HEK293 (cell line): ENCODE results near the gene TRAK2.

Experiments
- CTCF ChIA-PET: fragments of 350-600 bp; formaldehyde crosslinking; extraction: SDS; loops from one replicate; lab custom pipeline; 2021; ENCODE audit warnings: antibody characterized with exemption; lab: Yijun Ruan, JAX
- POLR2A ChIA-PET: fragments of 300-600 bp; formaldehyde crosslinking; extraction: SDS; loops from one replicate; lab custom pipeline; 2020; ENCODE audit warnings: antibody characterized with exemption, inconsistent platforms; lab: Yijun Ruan, JAX
- H3K27ac ChIP-seq: fragments of 200-500 bp; sonication (Bioruptor generic); 2 replicates; pipeline ENCODE4 v1.5.1; 2014; ENCODE audit warnings: low read depth, low read length, control low read depth, inconsistent platforms; ENCODE audit errors: extremely low read depth
- H3K36me3 ChIP-seq, 2 experiments: fragments of 200-500 bp in 1 of 2; sonication (Bioruptor generic) in 1 of 2; 1 replicate in 1 of 2; 2 replicates in 1 of 2; pipeline ENCODE4 v1.5.1; 2014 to 2017; ENCODE audit warnings: inconsistent platforms in 2 of 2, low read length in 2 of 2; ENCODE audit not compliant: control insufficient read depth in 2 of 2, insufficient read depth in 1 of 2
- H3K4me1 ChIP-seq: fragments of 200-500 bp; sonication (Bioruptor generic); 2 replicates; pipeline ENCODE4 v1.5.1; 2014; ENCODE audit warnings: mild to moderate bottlenecking, low read length, inconsistent platforms; ENCODE audit not compliant: control insufficient read depth, insufficient read depth
- H3K4me3 ChIP-seq: 2 replicates; pipeline ENCODE4 v1.5.1; 2011; ENCODE audit warnings: low read depth, mild to moderate bottlenecking, control low read depth, low read length, moderate library complexity
- H3K9me3 ChIP-seq: fragments of 200-500 bp; sonication (Bioruptor generic); 2 replicates; pipeline ENCODE4 v1.5.1; 2014; ENCODE audit warnings: low read depth, low read length, inconsistent platforms; ENCODE audit not compliant: control insufficient read depth, insufficient read depth
- SP3 ChIP-seq: fragments of 450-650 bp; formaldehyde crosslinking; IDR thresholded peaks from 2 replicates; pipeline ENCODE4 v1.5.1; 2016; ENCODE audit warnings: missing biosample characterization, missing genetic modification characterization
- TCF7L2 ChIP-seq: IDR thresholded peaks from 2 replicates; pipeline ENCODE4 v1.6.1; 2011; ENCODE audit warnings: low read depth, mild to moderate bottlenecking, inconsistent platforms, low read length, moderate library complexity, borderline replicate concordance
- ZBTB1 ChIP-seq: fragments of 450-650 bp; formaldehyde crosslinking; IDR thresholded peaks from 2 replicates; pipeline ENCODE4 v1.5.1; 2016; ENCODE audit warnings: missing biosample characterization, missing genetic modification characterization
- ZNF140 ChIP-seq: fragments of 450-650 bp; formaldehyde crosslinking; IDR thresholded peaks from 2 replicates; pipeline ENCODE4 v1.5.1; 2016; ENCODE audit warnings: missing biosample characterization, missing genetic modification characterization
- ZNF146 ChIP-seq: fragments of 450-650 bp; formaldehyde crosslinking; IDR thresholded peaks from 2 replicates; pipeline ENCODE4 v1.5.1; 2016; ENCODE audit warnings: missing biosample characterization, missing genetic modification characterization
- ZNF155 ChIP-seq: fragments of 450-650 bp; formaldehyde crosslinking; IDR thresholded peaks from 2 replicates; pipeline ENCODE4 v1.5.1; 2016; ENCODE audit warnings: missing biosample characterization, missing genetic modification characterization
- ZNF18 ChIP-seq: fragments of 450-650 bp; formaldehyde crosslinking; IDR thresholded peaks from 2 replicates; pipeline ENCODE4 v1.5.1; 2016; ENCODE audit warnings: missing biosample characterization, missing genetic modification characterization
- ZNF280D ChIP-seq: fragments of 450-650 bp; formaldehyde crosslinking; IDR thresholded peaks from 2 replicates; pipeline ENCODE4 v1.5.1; 2016; ENCODE audit warnings: missing biosample characterization, missing genetic modification characterization
- ZNF366 ChIP-seq: fragments of 450-650 bp; formaldehyde crosslinking; conservative IDR thresholded peaks from 2 replicates; pipeline ENCODE4 v1.5.1; 2016; ENCODE audit warnings: missing biosample characterization, missing genetic modification characterization
- ZNF37A ChIP-seq: fragments of 450-650 bp; IDR thresholded peaks from 2 replicates; pipeline ENCODE4 v1.5.1; 2018; ENCODE audit warnings: missing biosample characterization, missing genetic modification characterization
- ZNF529 ChIP-seq: fragments of 450-650 bp; formaldehyde crosslinking; IDR thresholded peaks from 2 replicates; pipeline ENCODE4 v1.5.1; 2017; ENCODE audit warnings: missing genetic modification characterization, missing biosample characterization; ENCODE audit not compliant: insufficient replicate concordance
- ZNF544 ChIP-seq: fragments of 450-650 bp; formaldehyde crosslinking; IDR thresholded peaks from 2 replicates; pipeline ENCODE4 v1.5.0; 2017; ENCODE audit warnings: missing biosample characterization, missing genetic modification characterization
- ZNF555 ChIP-seq: fragments of 450-650 bp; formaldehyde crosslinking; conservative IDR thresholded peaks from 2 replicates; pipeline ENCODE4 v1.5.1; 2017; ENCODE audit warnings: missing biosample characterization, mild to moderate bottlenecking, missing genetic modification characterization, inconsistent platforms
- ZNF621 ChIP-seq: fragments of 450-650 bp; formaldehyde crosslinking; IDR thresholded peaks from 2 replicates; pipeline ENCODE4 v1.5.1; 2017; ENCODE audit warnings: missing biosample characterization, missing genetic modification characterization
- ZNF658 ChIP-seq: fragments of 450-650 bp; formaldehyde crosslinking; IDR thresholded peaks from 2 replicates; pipeline ENCODE4; 2016; ENCODE audit warnings: missing biosample characterization, missing genetic modification characterization
- ZNF670 ChIP-seq: fragments of 450-650 bp; formaldehyde crosslinking; IDR thresholded peaks from 2 replicates; pipeline ENCODE4 v1.5.1; 2016; ENCODE audit warnings: missing biosample characterization, missing genetic modification characterization, low read depth
- ZNF768 ChIP-seq: fragments of 450-650 bp; formaldehyde crosslinking; IDR thresholded peaks from 2 replicates; pipeline ENCODE4 v1.5.1; 2018; ENCODE audit warnings: missing biosample characterization, mild to moderate bottlenecking, missing genetic modification characterization
- TF ChIP-seq, protein P1 (sequence below): fragments of 450-650 bp; formaldehyde crosslinking; IDR thresholded peaks from 2 replicates; pipeline ENCODE4 v1.5.0; 2017; ENCODE audit warnings: missing biosample characterization, missing genetic modification characterization, borderline replicate concordance

TRAK2 gene

DNA sequence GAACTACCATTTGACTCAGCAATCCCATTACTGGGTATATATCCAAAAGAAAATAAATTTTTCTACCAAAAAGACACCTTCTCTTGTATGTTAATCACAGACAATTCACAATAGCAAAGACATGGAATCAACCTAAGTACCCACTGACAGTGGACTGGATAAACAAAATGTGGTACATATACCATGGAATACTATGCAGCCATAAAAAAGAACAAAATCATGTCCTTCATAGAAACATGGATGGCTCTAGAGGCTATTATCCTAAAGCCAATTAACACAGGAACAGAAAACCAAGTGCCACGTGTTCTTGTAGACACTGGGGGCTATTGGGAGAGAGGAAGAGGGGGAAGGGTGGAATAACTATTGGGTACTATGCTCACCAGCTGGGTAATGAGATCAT lies 121.8 kb downstream of the TRAK2 start:
- TF ChIP-seq ZNF146 (peak; percentile 64), ZNF18 (no peak), TCF7L2 (no peak), ZNF155 (tag by site-specific recombination) (no peak), ZNF280D (tag by site-specific recombination) (0 out of 2 replicates have a peak, but pooled peaks have one; percentile 50), ZNF555 (tag by site-specific recombination) (no peak), ZNF621 (tag by site-specific recombination) (no peak), ZNF768 (tag by site-specific recombination) (no peak), ZNF140 (tag by site-specific recombination) (no peak), SP3 (tag by site-specific recombination) (no peak)
- TF ChIP-seq, protein P1, sequence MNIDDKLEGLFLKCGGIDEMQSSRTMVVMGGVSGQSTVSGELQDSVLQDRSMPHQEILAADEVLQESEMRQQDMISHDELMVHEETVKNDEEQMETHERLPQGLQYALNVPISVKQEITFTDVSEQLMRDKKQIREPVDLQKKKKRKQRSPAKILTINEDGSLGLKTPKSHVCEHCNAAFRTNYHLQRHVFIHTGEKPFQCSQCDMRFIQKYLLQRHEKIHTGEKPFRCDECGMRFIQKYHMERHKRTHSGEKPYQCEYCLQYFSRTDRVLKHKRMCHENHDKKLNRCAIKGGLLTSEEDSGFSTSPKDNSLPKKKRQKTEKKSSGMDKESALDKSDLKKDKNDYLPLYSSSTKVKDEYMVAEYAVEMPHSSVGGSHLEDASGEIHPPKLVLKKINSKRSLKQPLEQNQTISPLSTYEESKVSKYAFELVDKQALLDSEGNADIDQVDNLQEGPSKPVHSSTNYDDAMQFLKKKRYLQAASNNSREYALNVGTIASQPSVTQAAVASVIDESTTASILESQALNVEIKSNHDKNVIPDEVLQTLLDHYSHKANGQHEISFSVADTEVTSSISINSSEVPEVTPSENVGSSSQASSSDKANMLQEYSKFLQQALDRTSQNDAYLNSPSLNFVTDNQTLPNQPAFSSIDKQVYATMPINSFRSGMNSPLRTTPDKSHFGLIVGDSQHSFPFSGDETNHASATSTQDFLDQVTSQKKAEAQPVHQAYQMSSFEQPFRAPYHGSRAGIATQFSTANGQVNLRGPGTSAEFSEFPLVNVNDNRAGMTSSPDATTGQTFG (tag by site-specific recombination), result no peak
- Histone ChIP-seq H3K27ac (no peak overlapping the region), H3K4me1 (no peaks in the 10 kb centered on the region), H3K4me3 (no peak overlapping the region), H3K9me3 (no peaks in the 10 kb centered on the region), H3K36me3 (no peaks in the 10 kb centered on the region)
- CTCF ChIA-PET, result interaction anchor here (0.6 to 1.0 kb wide), 4 partner anchors 35 to 344 kb away, joined by 3 to 5 read pairs (median 4); no protein-coding TSS in a partner anchor
- POLR2A ChIA-PET, result no interaction called here

- TF ChIP-seq ZNF37A (no peak), ZNF670 (tag by site-specific recombination) (no peak), ZNF529 (tag by site-specific recombination) (no peak), ZNF658 (tag by site-specific recombination) (no peak), ZBTB1 (no peak), ZNF544 (no peak), ZNF366 (no peak)
- ChIA-PET CTCF (interaction anchor here (0.8 to 1.0 kb wide), 2 partner anchors 15 to 36 kb away, joined by 3 read pairs; no protein-coding TSS in a partner anchor), POLR2A (no interaction called here)
- no peaks in the 10 kb centered on the region for H3K36me3 ChIP-seq
- H3K27ac ChIP-seq, result no peak overlapping the region
- H3K4me1 ChIP-seq, result no peaks in the 10 kb centered on the region
- no peaks in the 10 kb centered on the region for H3K9me3 ChIP-seq
- no peak overlapping the region for H3K4me3 ChIP-seq
Observed at GRCh38 chr2:201327678-201328077, 123.6 kb downstream of the TRAK2 start.
